GM21825 (cell line): ENCODE measurements around the gene THSD8.

Experiments used
- ATAC-seq: cut with Tn5 transposase; IDR thresholded peaks from one replicate; pipeline ENCODE4 v1.9.1; 2021; ENCODE audit warnings: mild to moderate bottlenecking, moderate library complexity; ENCODE audit not compliant: unreplicated experiment

Gene THSD8

DNA sequence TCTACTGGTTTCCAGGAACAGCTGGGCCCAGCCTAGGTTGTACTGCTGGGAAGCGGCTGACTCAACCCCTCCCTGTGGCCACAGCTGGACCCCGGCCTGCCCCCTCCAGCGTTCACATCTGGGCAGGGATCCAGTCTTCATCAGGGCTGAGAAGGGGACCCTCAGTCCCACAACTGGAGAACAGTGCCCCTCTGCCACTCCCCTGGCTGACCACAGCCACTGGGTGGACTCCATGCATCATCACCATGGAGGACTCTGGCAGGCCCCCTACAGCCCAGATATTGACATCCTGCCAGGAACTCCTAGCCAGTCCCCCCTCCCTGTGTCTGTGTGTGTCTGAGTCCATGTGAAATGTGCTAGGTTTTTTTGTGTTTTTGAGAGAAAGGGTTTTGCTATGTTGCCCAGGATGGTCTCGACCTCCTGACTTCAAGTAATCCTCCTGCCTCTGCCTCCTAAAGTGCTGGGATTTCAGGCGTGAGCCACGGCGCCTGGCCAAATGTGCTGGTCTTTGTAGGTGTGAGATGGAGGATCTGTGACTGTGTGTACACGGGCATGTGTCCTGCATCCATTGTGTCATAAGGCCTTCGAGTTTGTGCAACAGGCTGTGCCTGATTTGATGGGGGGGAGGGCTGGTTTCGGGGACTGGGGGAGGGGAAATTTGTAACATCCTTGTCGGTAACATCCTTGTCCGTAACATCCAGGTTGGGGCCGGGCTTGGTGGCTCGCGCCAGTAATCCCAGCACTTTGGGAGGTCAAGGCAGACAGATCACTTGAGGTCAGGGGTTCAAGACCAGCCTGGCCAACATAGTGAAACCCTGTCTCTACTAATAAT is 22.5 kb upstream of the THSD8 start:
- ATAC-seq, result no peak

- ATAC-seq, result no peak
Observed at GRCh38 chr19:12782174-12782423, 19.8 kb upstream of the THSD8 start.

DNA sequence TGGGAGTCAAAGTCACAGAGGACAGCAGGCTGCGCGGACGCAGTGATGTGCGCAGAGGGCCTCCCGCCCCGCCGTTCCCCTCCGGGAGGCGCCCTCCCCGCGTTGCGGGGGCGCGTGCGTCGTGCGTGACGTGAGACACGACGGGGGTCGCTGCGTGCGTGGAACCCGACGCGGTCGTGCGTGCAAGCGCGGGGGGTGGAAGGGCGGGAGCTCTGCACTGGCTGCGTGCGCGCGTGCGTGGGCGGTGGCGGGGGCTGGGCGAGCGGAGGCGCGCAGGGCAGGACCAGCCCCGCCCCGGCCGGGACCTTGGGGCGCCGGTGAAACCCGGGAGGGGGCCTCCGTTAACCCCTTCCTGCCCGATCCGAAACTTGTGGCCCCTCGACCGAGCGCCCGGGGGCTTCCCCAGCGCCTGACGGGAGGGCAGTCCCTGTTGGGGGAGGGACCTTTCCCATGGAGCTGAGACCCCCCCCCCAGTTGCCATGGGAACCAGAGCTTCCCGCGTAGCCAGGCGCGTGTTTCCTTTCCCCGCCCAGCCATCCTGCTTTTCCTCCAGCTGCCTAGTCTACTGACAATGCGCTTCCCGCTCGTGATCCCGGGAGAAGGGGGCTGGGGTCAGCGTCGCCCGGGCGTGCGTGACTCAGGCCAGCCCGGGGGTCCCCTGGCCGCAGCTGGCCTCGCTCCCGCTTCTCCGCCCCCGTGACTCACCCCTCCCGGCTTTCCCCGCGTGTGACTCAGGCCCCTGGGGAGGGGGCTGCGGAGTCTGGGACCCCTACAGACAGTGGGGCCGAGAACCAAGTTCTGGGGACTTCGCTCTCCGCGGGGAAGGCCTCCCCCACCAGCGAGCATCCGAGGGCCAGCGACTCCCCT is 19.2 kb upstream of the THSD8 start:
- no peak for ATAC-seq

DNA sequence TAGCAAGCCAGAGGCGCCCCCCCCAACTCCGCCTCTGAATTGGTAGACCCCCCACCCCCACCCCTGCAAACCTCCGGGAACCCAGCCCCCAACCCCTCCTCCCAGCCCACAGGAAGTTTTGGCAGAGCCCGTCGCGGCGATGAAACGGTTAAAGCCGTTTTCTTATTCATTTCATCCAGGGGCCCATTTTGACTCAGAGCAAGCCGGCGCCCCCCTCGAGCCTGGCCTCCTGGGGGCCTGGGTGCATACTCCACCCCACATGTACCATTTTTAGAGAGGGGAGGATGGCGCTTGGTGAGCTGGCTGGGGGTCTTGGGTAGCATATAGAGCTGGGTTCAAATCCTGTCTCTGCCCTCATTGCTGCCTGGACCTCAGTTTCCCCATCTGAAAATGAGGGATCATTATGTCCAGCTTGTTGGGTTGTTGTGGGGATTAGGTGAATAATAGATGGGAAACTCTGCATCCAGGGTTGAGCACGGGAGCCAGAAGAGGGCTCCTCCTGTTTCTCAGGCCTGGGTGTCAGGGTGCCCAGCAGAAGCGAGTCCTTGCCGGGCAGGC is 18.5 kb upstream of the THSD8 start:
- ATAC-seq, result no peak

GRCh38 chr19:12783849-12784393 is 17.9 kb upstream of the THSD8 start:
- ATAC-seq, result no peak

GRCh38 chr19:12784394-12784870 is 17.4 kb upstream of the THSD8 start:
- ATAC-seq, result no peak

- ATAC-seq, result no peak
Observed at GRCh38 chr19:12784871-12785430, 16.9 kb upstream of the THSD8 start.

DNA sequence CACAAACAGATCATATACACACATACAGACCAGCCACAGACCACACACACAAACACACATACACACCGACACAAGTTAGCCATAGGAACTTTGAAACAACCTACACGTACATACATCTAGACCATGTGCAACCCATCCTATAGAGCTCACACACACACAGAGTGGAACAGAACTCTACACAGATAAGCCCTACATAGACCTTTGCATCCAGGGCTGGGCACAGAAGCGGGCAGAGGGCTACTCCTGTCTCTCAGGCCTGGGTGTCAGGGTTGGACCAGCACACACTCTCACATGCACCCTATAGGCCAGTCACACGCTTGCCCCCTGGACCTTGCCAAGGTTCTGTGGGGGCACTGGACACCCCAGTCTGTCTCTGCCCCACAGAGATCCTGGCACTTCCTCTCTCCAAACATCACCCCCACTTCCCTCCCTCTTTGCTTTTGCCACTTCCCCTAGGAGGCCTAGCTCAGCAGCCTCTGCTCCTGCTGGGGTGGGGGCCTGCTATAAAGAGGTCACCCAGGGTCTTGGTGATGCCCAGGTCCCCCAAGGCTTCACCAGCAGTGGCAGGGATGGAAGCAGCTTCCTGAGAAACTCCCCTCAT is 16.3 kb upstream of the THSD8 start:
- ATAC-seq, result no peak

DNA sequence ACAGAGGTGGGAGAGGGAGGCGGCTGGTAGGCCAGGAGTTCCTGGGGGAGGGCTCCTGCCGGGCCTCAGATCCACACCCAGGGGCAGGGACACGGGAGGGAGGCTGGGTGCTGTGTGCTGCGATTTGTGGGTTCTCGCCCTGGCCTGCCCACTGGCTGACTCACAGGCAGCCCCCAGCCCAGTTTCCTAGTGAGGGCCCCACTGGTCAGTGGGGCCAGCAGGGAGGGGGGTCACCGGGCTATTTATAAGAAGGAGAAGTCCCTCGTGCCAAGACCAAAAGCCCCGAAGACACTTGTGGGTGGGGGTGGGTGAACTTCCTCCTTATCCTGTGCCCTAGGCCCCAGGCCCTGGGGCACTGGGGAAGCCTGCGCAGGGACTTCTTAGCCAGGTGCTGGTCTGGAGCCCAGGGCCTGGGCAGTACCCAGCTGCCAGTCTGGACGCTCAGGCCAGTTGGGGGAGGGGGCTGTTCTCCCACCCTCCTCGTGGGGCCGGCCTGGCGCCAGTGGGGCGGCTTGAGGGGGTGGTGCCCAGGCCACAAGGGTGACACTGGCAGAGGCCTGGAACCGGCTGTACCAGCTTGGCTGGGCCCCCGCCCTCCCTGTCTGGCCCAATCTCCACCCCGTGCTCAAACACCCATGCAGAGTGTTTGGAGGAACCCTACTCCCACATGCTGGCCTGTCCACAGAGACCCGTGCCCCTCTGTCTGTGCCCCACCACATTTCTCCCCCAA is 15.6 kb upstream of the THSD8 start:
- ATAC-seq, result no peak

GRCh38 chr19:12786952-12787351 is 14.9 kb upstream of the THSD8 start:
- no peak for ATAC-seq

DNA sequence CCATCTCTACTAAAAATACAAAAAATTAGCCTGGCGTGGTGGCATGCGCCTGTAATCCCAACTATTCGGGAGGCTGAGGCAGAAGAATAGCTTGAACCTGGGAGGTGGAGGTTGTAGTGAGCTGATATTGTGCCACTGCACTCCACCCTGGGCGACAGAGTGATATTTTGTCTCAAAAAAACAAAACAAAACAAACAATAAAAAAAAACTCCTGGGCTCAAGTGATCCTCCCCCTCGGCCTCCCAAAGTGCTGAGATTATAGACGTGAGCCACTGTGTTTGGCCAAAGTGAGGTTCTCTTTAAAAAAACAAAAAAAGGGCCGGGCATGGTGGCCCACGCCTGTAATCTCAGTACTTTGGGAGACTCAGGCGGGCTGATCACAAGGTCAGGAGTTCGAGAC is 14.4 kb upstream of the THSD8 start:
- ATAC-seq, result no peak

DNA sequence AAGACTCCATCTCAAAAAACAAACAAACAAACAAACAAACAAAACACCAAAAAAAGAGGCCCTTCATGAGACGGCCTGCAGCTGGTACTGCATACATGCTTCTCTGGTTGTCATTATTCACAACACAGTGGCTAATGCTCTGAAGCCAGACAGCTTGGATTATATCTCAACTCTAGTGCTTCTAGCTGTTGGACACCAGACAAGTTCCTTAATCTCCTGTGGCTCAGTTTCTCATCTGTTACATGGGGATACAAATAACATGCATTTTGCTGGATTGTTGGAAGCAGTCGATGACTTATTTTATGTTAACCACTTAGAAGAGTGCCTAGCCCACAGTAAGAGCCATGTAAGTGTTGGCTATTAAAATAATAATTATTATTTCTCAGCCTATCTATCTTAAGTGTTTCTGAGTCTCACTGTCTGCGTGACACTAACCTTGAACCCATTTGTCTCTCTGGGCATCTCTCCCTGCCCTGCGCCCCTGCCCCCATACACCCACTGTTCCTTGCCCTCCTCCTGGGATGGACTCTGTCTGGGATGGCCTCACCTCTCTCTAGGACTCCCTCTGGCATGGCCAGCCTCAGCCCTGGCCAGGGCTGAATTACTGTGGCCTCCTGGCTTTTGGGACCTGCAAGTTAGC is 13.7 kb upstream of the THSD8 start:
- no peak for ATAC-seq

- no peak for ATAC-seq
Observed at GRCh38 chr19:12788682-12789097, 13.2 kb upstream of the THSD8 start.

- no peak for ATAC-seq
Observed at GRCh38 chr19:12789098-12789903, 12.6 kb upstream of the THSD8 start.

DNA sequence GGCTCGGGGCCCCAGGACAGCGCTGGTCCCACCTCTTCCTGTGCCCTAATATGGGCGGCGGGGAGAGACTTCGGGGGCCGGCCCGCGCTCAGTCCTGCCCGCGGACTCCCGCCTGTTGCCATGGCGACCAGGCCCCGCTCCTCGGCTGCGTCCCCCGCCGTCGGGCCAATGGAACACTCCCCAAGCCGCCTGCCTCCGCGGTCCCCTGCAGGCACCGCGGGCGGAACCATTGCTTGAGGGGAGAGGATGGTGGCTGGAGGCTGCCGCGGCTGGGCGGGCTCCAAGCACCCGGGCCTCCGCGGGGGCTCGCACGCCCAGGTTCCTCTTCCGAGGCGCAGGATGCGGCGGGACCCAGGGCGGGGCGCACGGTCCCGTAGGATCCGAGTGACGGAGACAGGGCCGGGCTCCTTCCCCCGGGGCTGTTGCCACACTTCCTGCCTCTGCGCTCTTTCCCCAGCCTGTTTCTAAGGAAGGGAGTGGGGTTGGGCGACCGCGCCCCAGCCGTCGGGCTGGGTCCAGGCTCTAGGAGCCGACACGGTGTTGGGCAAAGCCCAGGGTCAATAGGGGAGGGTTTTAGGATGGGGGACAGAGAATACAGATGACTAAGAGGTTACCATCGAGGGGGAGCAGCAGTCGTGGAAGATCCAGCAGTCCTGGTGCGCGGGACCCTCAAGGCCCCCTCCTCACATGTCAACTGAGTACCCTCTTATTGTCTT is 11.8 kb upstream of the THSD8 start:
- ATAC-seq, result peak; percentile 33

DNA sequence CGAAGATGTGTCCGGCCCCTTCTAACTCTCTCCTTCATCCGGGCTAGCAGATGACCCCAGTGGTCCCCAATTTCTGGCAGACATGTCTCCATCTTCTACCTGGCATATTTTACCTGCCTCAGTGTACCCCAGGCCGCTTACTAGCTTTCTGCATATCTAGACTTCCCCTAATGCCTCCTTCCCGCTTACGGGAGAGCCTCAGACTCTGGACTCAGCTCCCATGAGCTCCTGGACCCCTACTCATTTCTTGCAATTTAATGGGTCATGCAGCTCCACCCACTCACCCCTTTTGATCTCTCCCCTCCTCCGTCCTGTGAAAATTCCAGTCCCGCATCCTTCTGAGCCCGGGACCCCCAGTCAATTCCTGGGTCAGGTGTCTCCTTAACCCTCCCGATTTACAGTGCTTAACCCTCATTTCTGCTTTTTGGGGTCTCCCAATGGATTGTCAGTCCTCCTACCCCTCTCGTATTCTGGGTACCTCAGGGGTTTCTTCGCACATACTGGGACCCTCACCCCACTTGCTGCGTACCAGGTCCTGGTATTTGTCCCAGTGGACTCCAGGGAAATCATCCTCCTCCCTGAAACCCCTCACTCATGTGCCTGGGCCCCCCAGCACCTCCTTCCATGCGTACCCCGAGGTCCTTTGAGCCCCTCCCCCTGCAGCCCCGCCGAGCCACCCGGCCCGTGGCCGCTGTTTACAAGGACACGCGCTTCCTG is 11.1 kb upstream of the THSD8 start:
- ATAC-seq, result no peak

DNA sequence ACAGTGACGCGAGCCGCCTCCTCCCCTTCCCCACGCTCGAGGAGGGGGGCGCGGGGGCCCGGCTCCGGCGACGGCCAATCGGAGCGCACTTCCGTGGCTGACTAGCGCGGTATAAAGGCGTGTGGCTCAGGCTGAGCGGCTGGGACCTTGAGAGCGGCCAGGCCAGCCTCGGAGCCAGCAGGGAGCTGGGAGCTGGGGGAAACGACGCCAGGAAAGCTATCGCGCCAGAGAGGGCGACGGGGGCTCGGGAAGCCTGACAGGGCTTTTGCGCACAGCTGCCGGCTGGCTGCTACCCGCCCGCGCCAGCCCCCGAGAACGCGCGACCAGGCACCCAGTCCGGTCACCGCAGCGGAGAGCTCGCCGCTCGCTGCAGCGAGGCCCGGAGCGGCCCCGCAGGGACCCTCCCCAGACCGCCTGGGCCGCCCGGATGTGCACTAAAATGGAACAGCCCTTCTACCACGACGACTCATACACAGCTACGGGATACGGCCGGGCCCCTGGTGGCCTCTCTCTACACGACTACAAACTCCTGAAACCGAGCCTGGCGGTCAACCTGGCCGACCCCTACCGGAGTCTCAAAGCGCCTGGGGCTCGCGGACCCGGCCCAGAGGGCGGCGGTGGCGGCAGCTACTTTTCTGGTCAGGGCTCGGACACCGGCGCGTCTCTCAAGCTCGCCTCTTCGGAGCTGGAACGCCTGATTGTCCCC is 10.4 kb upstream of the THSD8 start, which contains the start of gene JUNB:
Gene JUNB, plus strand, starts transcription at position 142 of the 706 bp plus-strand sequence. Its CDS starts 286 bp downstream, at position 428.
- peak; percentile 26 for ATAC-seq
